BJ (cell line): ENCODE results near the gene SEH1L. TPM values are rescaled to one million over a fixed set of nuclear protein-coding genes. Genes with fewer than 3 reads are reported as not detected.

Experiments used
- CTCF ChIA-PET: fragments of 350-600 bp; formaldehyde crosslinking; extraction: SDS; loops from one replicate; lab custom pipeline; 2021; ENCODE audit warnings: antibody characterized with exemption, inconsistent platforms; lab: Yijun Ruan, JAX
- POLR2A ChIA-PET: fragments of 300-600 bp; sonication (Branson Sonifier 250); formaldehyde crosslinking; extraction: SDS; loops from one replicate; lab custom pipeline; 2021; ENCODE audit warnings: antibody characterized with exemption; lab: Charles Lee
- DNase-seq: peaks from one replicate; pipeline ENCODE4 v3.0.0-alpha.2; 2011; ENCODE audit warnings: low read depth
- H3K27me3 ChIP-seq: 2 replicates; pipeline ENCODE4 v1.6.0; 2011; ENCODE audit warnings: low read length; ENCODE audit not compliant: control insufficient read depth, insufficient read depth
- H3K36me3 ChIP-seq: 2 replicates; pipeline ENCODE4 v1.5.1; 2011; ENCODE audit warnings: low read length; ENCODE audit not compliant: control insufficient read depth, insufficient read depth
- H3K4me3 ChIP-seq: 2 replicates; pipeline ENCODE4 v1.5.1; 2011; ENCODE audit warnings: low read depth, mild to moderate bottlenecking, control low read depth, low read length
- polyA plus RNA-seq: library from polyadenylated mRNA; depleted of rRNA; stranded (reverse); fragments of >200 nt; gene quantifications from 2 replicates; pipeline ENCODE4 v1.2.3, GENCODE V29; 2011; rRNA removed
- TF ChIP-seq, protein P1 (sequence below): IDR thresholded peaks from 2 replicates; pipeline ENCODE4 v1.5.1; 2011; ENCODE audit warnings: low read depth, mild to moderate bottlenecking, control low read depth, inconsistent platforms, low read length, moderate library complexity; ENCODE audit not compliant: insufficient read depth

The SEH1L gene
- polyA plus RNA-seq, 1 experiment = 32.3 TPM

DNA sequence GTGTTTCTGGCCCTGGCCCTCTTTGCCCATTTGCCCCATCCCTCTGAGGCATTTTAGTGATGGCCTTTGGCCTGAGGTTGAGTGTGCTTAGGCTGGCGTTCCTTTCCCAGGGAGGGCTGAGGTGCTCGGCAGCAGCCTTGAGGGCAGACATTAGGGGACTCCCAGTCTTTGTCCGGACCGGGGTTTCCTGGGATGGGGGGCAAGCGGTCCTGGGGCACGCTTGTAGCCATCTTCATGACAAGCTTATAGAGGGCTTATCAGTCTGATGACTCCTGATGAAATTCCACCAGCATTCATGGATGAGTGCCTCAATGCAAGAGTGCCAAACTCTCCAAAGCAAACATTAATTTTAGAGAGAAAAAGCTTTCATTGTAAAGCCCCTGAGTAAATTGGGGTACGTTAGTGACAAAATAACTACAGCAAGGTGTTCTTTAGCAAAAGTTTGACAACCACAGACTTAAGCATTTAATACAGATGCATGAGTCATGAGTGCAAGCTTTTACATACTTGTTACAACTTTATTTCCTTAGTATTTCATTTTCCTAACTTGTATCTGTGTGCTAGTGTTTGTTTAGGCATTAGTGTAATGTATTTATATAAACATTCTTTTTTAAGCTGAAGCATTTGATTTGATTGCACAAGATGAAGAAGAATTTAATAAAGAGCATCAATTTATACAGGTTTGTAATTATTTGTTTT, 89.0 kb downstream of the SEH1L start:
- POLR2A ChIA-PET = no interaction called here
- no peaks in the 10 kb centered on the region for H3K36me3 ChIP-seq
- TF ChIP-seq, protein P1, sequence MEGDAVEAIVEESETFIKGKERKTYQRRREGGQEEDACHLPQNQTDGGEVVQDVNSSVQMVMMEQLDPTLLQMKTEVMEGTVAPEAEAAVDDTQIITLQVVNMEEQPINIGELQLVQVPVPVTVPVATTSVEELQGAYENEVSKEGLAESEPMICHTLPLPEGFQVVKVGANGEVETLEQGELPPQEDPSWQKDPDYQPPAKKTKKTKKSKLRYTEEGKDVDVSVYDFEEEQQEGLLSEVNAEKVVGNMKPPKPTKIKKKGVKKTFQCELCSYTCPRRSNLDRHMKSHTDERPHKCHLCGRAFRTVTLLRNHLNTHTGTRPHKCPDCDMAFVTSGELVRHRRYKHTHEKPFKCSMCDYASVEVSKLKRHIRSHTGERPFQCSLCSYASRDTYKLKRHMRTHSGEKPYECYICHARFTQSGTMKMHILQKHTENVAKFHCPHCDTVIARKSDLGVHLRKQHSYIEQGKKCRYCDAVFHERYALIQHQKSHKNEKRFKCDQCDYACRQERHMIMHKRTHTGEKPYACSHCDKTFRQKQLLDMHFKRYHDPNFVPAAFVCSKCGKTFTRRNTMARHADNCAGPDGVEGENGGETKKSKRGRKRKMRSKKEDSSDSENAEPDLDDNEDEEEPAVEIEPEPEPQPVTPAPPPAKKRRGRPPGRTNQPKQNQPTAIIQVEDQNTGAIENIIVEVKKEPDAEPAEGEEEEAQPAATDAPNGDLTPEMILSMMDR = no peak
- no peak for DNase-seq
- no peak overlapping the region for H3K4me3 ChIP-seq
- CTCF ChIA-PET = interaction anchor here (0.5 kb wide), 1 partner anchor 75 kb away, joined by 4 read pairs; no protein-coding TSS in a partner anchor
- H3K27me3 ChIP-seq = no peaks in the 10 kb centered on the region

Other genes starting within 250 kb of the SEH1L start
- 4.0 and 6.8 TPM in 2 replicates for gene CEP76, start 245.3 kb upstream of the SEH1L start, polyA plus RNA-seq
- 60.8 and 85.7 TPM in 2 replicates for gene PSMG2, start 245.0 kb upstream of the SEH1L start, polyA plus RNA-seq
- 14.5 and 19.0 TPM in 2 replicates for gene PTPN2, start 63.8 kb upstream of the SEH1L start, polyA plus RNA-seq
- 13.3 and 17.0 TPM in 2 replicates for gene CEP192, start 43.4 kb downstream of the SEH1L start, polyA plus RNA-seq